ENCODE measurements around the gene CECR2. TPM values are rescaled to one million over a fixed set of nuclear protein-coding genes. Genes with fewer than 3 reads are reported as not detected.
A peak's percentile ranks its signal among the peaks of the same experiment; 100 is the strongest.
"Not testable (repeated sequence)": the region's sequence is repeated elsewhere in the genome, so short reads cannot be mapped to it uniquely, and the experiment has no call there.

The CECR2 gene
- total and polyA plus RNA-seq, 7 donors, result 1.7 to 24.1 (median 19.6) TPM

- H3K4me1 ChIP-seq, result peaks cover 24% of the 10 kb centered on the region
- peak overlapping the region; percentile 81 for H3K27ac ChIP-seq
- intact Hi-C loops (cut with DNase I), result no loop called here
- no peaks in the 10 kb centered on the region for H3K9me3 ChIP-seq
- H3K36me3 ChIP-seq (ENCODE audit: insufficient read depth in 1 of 2, low read depth in 1 of 2), result peaks cover 0 to 2% of the 10 kb centered on the region in 2 donors
- WGBS, 3 donors, result 27 to 40% (median 27%) methylated on average over 11 of the region's 11 CpGs
- ATAC-seq (peak in 3 of 4 donors; percentile 68 to 71 (median 70)), DNase-seq (peak in 1 of 2 donors; percentile 39)
- TF ChIP-seq CTCF (IDR thresholded peaks at IDR 0.05), result no peak
- no peaks in the 10 kb centered on the region for H3K27me3 ChIP-seq (ENCODE audit: insufficient read depth in 3 of 3, low read length in 2 of 3)
- peak overlapping the region; percentile 6 for H3K4me3 ChIP-seq
Observed at GRCh38 chr22:17563936-17564391, 194.7 kb downstream of the CECR2 start.

- H3K9me3 ChIP-seq; H3K27ac ChIP-seq; DNase-seq; H3K4me3 ChIP-seq; intact Hi-C loops (cut with DNase I); ATAC-seq; H3K27me3 ChIP-seq (ENCODE audit: insufficient read depth in 3 of 3, low read length in 2 of 3); H3K36me3 ChIP-seq (ENCODE audit: insufficient read depth in 1 of 2, low read depth in 1 of 2): not testable (repeated sequence)
- H3K4me1 ChIP-seq, result peaks cover 36% of the 10 kb centered on the region
- WGBS, 3 donors, result 77 to 86% (median 80%) methylated on average over 19 of the region's 19 CpGs
Observed at GRCh38 chr22:17566016-17566687, 196.9 kb downstream of the CECR2 start.

GRCh38 chr22:17566776-17567175 lies 197.5 kb downstream of the CECR2 start:
- no peak overlapping the region for H3K4me3 ChIP-seq
- WGBS, 3 donors, result 68 to 91% (median 80%) methylated on average over 10 of the region's 10 CpGs

GRCh38 chr22:17569971-17570511 lies 200.8 kb downstream of the CECR2 start:
- peaks cover 21% of the 10 kb centered on the region for H3K4me1 ChIP-seq
- no peaks in the 10 kb centered on the region for H3K27me3 ChIP-seq (ENCODE audit: insufficient read depth in 3 of 3, low read length in 2 of 3)
- H3K9me3 ChIP-seq, result no peaks in the 10 kb centered on the region
- H3K4me3 ChIP-seq, result peak overlapping the region; percentile 57
- no peaks in the 10 kb centered on the region for H3K36me3 ChIP-seq (ENCODE audit: insufficient read depth in 1 of 2, low read depth in 1 of 2)
- peak overlapping the region; percentile 77 for H3K27ac ChIP-seq
- intact Hi-C loops (cut with DNase I), result no loop called here
- ATAC-seq (peak; percentile 9 to 23 (median 16)), DNase-seq (peak in 1 of 2 donors; percentile 27)
- no peak for TF ChIP-seq CTCF (IDR thresholded peaks at IDR 0.05)
- WGBS, 3 donors, result 33 to 43% (median 37%) methylated on average over 8 of the region's 8 CpGs

More at GRCh38 chr22:17566776-17567175, 197.5 kb downstream of the CECR2 start:
- no peaks in the 10 kb centered on the region for H3K9me3 ChIP-seq
- intact Hi-C loops (cut with DNase I), result no loop called here
- peaks cover 42% of the 10 kb centered on the region for H3K4me1 ChIP-seq
- ATAC-seq (no peak), DNase-seq (no peak)
- no peak for TF ChIP-seq CTCF (IDR thresholded peaks at IDR 0.05)
- H3K36me3 ChIP-seq (ENCODE audit: insufficient read depth in 1 of 2, low read depth in 1 of 2), result no peaks in the 10 kb centered on the region
- no peak overlapping the region for H3K27ac ChIP-seq
- no peaks in the 10 kb centered on the region for H3K27me3 ChIP-seq (ENCODE audit: insufficient read depth in 3 of 3, low read length in 2 of 3)

GRCh38 chr22:17570851-17571631 lies 201.8 kb downstream of the CECR2 start:
- Histone ChIP-seq H3K4me1 (peaks cover 21% of the 10 kb centered on the region), H3K36me3 (ENCODE audit: insufficient read depth in 1 of 2, low read depth in 1 of 2) (no peaks in the 10 kb centered on the region), H3K9me3 (no peaks in the 10 kb centered on the region), H3K27ac (peak overlapping the region; percentile 77), H3K4me3 (peak overlapping the region; percentile 57), H3K27me3 (ENCODE audit: insufficient read depth in 3 of 3, low read length in 2 of 3) (no peaks in the 10 kb centered on the region)
- intact Hi-C loops (cut with DNase I), result no loop called here
- TF ChIP-seq CTCF (IDR thresholded peaks at IDR 0.05), result no peak
- WGBS, 3 donors, result 8 to 13% (median 9%) methylated on average over 21 of the region's 21 CpGs
- DNase-seq (peak; percentile 90 to 95), ATAC-seq (peak; percentile 62 to 88 (median 87))
